Calu3 (cell line): ENCODE measurements around the gene CARMIL1. TPM values are rescaled to one million over a fixed set of nuclear protein-coding genes. Genes with fewer than 3 reads are reported as not detected.

Experiments used
- BruUV-seq: library from RNA; stranded (reverse); fragments of 400-500 nt; replicated peaks from 2 replicates; lab custom pipeline; 2021; lab: Mats Ljungman, UMichigan
- CTCF ChIA-PET: fragments of 300-600 bp; sonication (Branson Sonifier 250); formaldehyde crosslinking; loops from one replicate; lab custom pipeline; 2022; ENCODE audit warnings: antibody characterized with exemption; lab: Charles Lee
- DNase-seq: peaks from one replicate; pipeline ENCODE4 v3.0.0; 2022
- H3K27ac Mint-ChIP-seq: one replicate; pipeline ENCODE4 v1.8.0; 2022; ENCODE audit warnings: mixed read lengths; ENCODE audit not compliant: unreplicated experiment
- H3K27me3 Mint-ChIP-seq: one replicate; pipeline ENCODE4 v1.8.0; 2022; ENCODE audit warnings: mixed read lengths; ENCODE audit not compliant: unreplicated experiment
- H3K36me3 Mint-ChIP-seq: one replicate; pipeline ENCODE4 v1.8.0; 2022; ENCODE audit warnings: mild to moderate bottlenecking, moderate library complexity, mixed read lengths; ENCODE audit not compliant: insufficient read depth, unreplicated experiment
- H3K4me1 Mint-ChIP-seq: one replicate; pipeline ENCODE4 v1.8.0; 2022; ENCODE audit warnings: mild to moderate bottlenecking, low read depth, mixed read lengths; ENCODE audit not compliant: unreplicated experiment
- H3K4me3 Mint-ChIP-seq: one replicate; pipeline ENCODE4 v1.8.0; 2022; ENCODE audit warnings: mild to moderate bottlenecking, low read depth, moderate library complexity, mixed read lengths; ENCODE audit not compliant: unreplicated experiment
- H3K9me3 Mint-ChIP-seq: one replicate; pipeline ENCODE4 v1.8.0; 2022; ENCODE audit warnings: low read depth, mixed read lengths; ENCODE audit not compliant: unreplicated experiment
- intact Hi-C: fragments of 100-400 bp; cut with micrococcal nuclease; formaldehyde crosslinking; loops from one replicate; pipeline ENCODE4 v1.10.0; 2022; ENCODE audit not compliant: unreplicated experiment
- total RNA-seq: library from RNA; stranded (reverse); gene quantifications from 2 replicates; pipeline ENCODE4 v1.2.3, GENCODE V29; 2022
- TF ChIP-seq, protein P1 (sequence below): fragments of 200-600 bp; IDR thresholded peaks from one replicate; pipeline ENCODE4 v1.8.0; 2022; ENCODE audit warnings: antibody characterized with exemption; ENCODE audit not compliant: unreplicated experiment

CARMIL1 gene
- total RNA-seq, 1 experiment from 2014 or later = 92.4 TPM

DNA sequence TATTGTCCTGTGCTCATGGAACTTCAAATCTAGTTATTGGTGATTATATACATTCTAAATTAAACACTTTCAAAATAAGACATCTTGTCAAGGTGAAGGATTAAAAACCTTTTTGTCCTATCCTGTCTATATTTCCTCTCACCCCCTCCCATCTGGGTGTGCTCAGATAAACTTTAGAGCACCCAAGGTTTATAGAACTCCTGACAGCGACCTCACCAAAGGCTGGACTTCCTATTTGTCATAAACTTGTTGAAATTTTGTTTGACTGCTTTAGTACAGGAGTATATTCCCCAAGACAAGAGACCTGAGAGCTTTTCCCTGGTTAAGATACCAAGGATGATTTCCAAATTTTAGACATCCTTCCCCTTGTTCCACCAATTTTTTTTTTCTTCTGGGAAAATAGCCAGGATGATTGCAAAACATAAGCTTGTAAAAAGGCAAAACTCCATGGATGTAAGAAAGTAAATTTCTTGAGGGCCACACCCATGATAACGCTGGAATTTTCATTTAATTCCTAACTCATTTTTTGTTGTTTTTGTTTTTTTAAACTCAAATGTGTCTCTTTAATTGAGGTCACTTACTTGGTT lies 33.0 kb downstream of the CARMIL1 start:
- Mint-ChIP-seq H3K4me3 (peak overlapping the region; percentile 54), H3K27me3 (no peaks in the 10 kb centered on the region), H3K27ac (peak overlapping the region; percentile 85), H3K36me3 (peaks cover 32% of the 10 kb centered on the region), H3K4me1 (peaks cover 88% of the 10 kb centered on the region), H3K9me3 (no peaks in the 10 kb centered on the region)
- TSS peak; percentile 94 for BruUV-seq
- intact Hi-C loops = loop anchor here (2.0 to 10.0 kb wide), 2 partner anchors 47 to 137 kb away; no protein-coding TSS in a partner anchor
- CTCF ChIA-PET = interaction anchor here (0.6 to 5.0 kb wide), 26 partner anchors 7 to 441 kb away, joined by 3 to 87 read pairs (median 5); partner anchors contain the start of gene CARMIL1
- no peak for DNase-seq
- TF ChIP-seq, protein P1, sequence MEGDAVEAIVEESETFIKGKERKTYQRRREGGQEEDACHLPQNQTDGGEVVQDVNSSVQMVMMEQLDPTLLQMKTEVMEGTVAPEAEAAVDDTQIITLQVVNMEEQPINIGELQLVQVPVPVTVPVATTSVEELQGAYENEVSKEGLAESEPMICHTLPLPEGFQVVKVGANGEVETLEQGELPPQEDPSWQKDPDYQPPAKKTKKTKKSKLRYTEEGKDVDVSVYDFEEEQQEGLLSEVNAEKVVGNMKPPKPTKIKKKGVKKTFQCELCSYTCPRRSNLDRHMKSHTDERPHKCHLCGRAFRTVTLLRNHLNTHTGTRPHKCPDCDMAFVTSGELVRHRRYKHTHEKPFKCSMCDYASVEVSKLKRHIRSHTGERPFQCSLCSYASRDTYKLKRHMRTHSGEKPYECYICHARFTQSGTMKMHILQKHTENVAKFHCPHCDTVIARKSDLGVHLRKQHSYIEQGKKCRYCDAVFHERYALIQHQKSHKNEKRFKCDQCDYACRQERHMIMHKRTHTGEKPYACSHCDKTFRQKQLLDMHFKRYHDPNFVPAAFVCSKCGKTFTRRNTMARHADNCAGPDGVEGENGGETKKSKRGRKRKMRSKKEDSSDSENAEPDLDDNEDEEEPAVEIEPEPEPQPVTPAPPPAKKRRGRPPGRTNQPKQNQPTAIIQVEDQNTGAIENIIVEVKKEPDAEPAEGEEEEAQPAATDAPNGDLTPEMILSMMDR = no peak

DNA sequence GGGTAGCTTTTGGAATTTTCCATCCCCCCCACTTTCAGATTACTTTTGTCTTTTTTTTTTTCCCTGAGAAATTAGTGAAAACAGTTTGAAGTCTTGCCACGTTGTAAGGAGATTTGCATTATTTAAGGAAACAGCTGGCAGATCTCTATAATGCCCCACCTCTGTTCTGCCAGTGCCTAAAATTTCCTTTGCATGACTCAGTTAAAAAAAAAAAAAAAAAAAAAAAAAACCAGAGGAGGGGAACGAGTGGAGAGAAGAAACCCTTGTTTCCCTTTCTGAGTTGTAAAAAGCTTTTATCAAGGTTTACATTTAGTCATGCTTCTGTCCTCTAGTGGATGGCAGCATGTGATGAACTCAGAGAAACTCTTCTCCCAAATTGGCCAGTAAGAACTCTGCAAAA lies 33.5 kb downstream of the CARMIL1 start:
- TF ChIP-seq, protein P1 = no peak
- H3K4me3 Mint-ChIP-seq = peak overlapping the region; percentile 54
- H3K27me3 Mint-ChIP-seq = no peaks in the 10 kb centered on the region
- H3K4me1 Mint-ChIP-seq = peaks cover 84% of the 10 kb centered on the region
- CTCF ChIA-PET = interaction anchor here (0.5 to 5.0 kb wide), 26 partner anchors 8 to 450 kb away, joined by 3 to 87 read pairs (median 5); partner anchors contain the start of gene CARMIL1
- peak overlapping the region; percentile 85 for H3K27ac Mint-ChIP-seq
- DNase-seq = peak; percentile 51
- H3K9me3 Mint-ChIP-seq = no peaks in the 10 kb centered on the region
- intact Hi-C loops = loop anchor here (2.0 to 10.0 kb wide), 2 partner anchors 48 to 138 kb away; no protein-coding TSS in a partner anchor
- peaks cover 32% of the 10 kb centered on the region for H3K36me3 Mint-ChIP-seq
- BruUV-seq = no TSS peak

DNA sequence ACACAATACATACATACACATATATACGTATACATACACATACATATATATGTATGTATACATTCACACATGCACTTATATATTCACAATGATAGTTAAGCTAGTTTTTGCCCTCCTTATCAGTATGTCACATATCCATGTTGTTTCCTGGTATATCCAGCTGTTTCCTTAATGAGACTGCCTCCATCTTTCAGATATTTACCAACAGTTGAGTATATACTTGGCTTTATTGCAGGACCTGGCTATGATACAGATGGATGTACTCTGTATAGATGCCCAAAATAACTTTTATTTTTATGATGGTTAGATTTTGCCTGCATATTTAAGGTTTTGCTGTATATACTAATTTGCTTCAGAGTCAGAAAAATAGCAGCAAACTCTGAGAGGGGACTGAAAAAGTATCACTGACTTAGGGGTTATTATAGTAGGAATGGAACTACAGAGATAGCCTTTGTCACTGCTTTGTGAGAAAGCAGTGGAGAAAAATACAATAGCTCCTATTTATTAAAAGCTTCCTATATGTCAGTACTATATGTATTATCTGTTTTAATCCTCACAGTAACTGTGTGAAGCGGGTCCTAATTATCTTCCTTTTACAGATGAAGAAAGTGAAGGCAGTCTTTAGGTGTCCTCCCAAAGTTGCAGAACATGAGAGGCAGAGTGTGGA lies 35.5 kb downstream of the CARMIL1 start:
- CTCF ChIA-PET = interaction anchor here (0.5 to 5.0 kb wide), 5 partner anchors 10 to 143 kb away, joined by 3 to 87 read pairs (median 7); partner anchors contain the start of gene CARMIL1
- DNase-seq = no peak

More for the DNA sequence above, 35.5 kb downstream of the CARMIL1 start:
- H3K36me3 Mint-ChIP-seq = peaks cover 32% of the 10 kb centered on the region
- TF ChIP-seq, protein P1 = no peak
- BruUV-seq = no TSS peak
- no peak overlapping the region for H3K27ac Mint-ChIP-seq
- H3K9me3 Mint-ChIP-seq = no peaks in the 10 kb centered on the region
- intact Hi-C loops = loop anchor here (10.0 kb wide), 1 partner anchor 50 kb away; no protein-coding TSS in a partner anchor
- H3K27me3 Mint-ChIP-seq = no peaks in the 10 kb centered on the region
- peaks cover 78% of the 10 kb centered on the region for H3K4me1 Mint-ChIP-seq
- no peak overlapping the region for H3K4me3 Mint-ChIP-seq
